ENCODE data around the gene PDLIM4.

Gene PDLIM4

DNA sequence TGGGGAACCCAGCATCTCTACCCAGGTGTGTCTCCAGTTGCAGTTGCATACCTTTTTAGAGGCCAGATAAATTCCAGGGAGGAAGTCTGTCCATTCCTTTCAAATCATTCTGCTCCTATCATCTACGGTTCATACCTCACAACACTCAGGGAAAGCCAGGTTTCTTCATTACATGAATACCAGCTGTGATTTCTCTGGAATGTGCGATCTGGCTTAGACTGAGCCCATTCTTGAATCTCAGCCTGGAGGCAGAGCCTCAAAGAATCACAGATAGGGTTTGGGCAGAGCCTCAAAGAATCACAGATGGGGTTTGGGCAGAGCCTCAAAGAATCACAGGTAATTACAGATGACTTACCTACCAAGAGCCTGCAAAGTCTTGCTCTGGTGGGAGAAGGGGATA, 37.0 kb upstream of the PDLIM4 start:
- TF ChIP-seq GABPA (IDR thresholded peaks at IDR 0.05; ENCODE audit: low read depth), result no peak
- TF ChIP-seq, protein P1, sequence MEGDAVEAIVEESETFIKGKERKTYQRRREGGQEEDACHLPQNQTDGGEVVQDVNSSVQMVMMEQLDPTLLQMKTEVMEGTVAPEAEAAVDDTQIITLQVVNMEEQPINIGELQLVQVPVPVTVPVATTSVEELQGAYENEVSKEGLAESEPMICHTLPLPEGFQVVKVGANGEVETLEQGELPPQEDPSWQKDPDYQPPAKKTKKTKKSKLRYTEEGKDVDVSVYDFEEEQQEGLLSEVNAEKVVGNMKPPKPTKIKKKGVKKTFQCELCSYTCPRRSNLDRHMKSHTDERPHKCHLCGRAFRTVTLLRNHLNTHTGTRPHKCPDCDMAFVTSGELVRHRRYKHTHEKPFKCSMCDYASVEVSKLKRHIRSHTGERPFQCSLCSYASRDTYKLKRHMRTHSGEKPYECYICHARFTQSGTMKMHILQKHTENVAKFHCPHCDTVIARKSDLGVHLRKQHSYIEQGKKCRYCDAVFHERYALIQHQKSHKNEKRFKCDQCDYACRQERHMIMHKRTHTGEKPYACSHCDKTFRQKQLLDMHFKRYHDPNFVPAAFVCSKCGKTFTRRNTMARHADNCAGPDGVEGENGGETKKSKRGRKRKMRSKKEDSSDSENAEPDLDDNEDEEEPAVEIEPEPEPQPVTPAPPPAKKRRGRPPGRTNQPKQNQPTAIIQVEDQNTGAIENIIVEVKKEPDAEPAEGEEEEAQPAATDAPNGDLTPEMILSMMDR (IDR thresholded peaks at IDR 0.05; ENCODE audit: insufficient read depth, low read length), result no peak
- no peak for TF ChIP-seq SPI1 (IDR thresholded peaks at IDR 0.05; ENCODE audit: borderline replicate concordance, low read depth)
- TF ChIP-seq POLR2AphosphoS5 (IDR thresholded peaks at IDR 0.05; ENCODE audit: low read depth), result no peak
- TF ChIP-seq, protein P2, sequence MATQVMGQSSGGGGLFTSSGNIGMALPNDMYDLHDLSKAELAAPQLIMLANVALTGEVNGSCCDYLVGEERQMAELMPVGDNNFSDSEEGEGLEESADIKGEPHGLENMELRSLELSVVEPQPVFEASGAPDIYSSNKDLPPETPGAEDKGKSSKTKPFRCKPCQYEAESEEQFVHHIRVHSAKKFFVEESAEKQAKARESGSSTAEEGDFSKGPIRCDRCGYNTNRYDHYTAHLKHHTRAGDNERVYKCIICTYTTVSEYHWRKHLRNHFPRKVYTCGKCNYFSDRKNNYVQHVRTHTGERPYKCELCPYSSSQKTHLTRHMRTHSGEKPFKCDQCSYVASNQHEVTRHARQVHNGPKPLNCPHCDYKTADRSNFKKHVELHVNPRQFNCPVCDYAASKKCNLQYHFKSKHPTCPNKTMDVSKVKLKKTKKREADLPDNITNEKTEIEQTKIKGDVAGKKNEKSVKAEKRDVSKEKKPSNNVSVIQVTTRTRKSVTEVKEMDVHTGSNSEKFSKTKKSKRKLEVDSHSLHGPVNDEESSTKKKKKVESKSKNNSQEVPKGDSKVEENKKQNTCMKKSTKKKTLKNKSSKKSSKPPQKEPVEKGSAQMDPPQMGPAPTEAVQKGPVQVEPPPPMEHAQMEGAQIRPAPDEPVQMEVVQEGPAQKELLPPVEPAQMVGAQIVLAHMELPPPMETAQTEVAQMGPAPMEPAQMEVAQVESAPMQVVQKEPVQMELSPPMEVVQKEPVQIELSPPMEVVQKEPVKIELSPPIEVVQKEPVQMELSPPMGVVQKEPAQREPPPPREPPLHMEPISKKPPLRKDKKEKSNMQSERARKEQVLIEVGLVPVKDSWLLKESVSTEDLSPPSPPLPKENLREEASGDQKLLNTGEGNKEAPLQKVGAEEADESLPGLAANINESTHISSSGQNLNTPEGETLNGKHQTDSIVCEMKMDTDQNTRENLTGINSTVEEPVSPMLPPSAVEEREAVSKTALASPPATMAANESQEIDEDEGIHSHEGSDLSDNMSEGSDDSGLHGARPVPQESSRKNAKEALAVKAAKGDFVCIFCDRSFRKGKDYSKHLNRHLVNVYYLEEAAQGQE (IDR thresholded peaks at IDR 0.05; ENCODE audit: insufficient replicate concordance, low read depth), result no peak
- Histone ChIP-seq H3K4me3 (replicated peaks; ENCODE audit: insufficient read depth, low read length) (no peak overlapping the region), H3K27me3 (ENCODE audit: insufficient read depth, poor library complexity, severe bottlenecking) (no peaks in the 10 kb centered on the region), H3K27ac (replicated peaks) (no peak overlapping the region)
- no peak for DNase-seq (ENCODE audit: low read depth in 1 of 2, low spot score in 1 of 2)

DNA sequence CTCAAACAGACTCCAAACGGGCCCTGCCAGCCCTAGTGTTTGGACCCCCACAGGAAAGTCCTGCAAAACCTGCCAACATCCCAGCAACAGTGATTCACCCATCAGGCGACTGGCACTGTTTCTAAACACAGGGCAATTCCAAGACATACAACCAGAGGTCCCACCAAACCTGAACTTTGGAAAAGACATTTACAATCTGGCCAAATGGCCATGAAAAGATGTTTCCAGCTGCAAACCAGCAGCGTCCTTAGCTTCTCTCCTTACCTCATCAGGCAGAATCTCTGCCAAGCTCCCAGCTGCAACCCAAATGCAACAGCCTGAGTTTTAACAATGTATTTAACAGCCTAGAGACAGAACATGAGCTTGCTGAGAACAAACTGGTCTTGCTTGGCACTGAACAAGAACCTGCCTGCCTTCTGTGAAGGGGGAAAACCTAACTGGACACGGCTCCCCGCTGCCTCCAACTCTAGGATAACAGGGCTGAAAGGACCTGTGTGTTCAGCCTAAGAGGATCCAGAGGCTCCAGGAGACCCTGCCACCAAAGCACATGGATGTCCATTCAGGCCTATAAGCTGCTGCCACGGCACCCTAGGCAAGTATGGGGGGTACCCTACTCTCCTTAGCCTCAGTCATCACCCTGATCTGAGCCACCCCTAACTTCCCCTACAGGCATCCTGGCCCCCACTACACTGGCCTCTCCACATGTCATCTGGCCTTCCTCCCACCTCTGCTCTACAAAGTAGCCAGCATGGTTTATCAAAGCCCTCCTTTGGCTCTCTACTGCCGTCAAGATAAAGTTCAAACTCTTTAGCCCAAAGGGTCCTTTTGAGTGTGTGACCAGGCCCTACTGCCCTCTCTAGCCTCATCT, 35.5 kb upstream of the PDLIM4 start:
- TF ChIP-seq, protein P2 (IDR thresholded peaks at IDR 0.05; ENCODE audit: insufficient replicate concordance, low read depth), result no peak
- no peak for TF ChIP-seq SPI1 (IDR thresholded peaks at IDR 0.05; ENCODE audit: borderline replicate concordance, low read depth)
- TF ChIP-seq, protein P1 (IDR thresholded peaks at IDR 0.05; ENCODE audit: insufficient read depth, low read length), result no peak
- TF ChIP-seq POLR2AphosphoS5 (IDR thresholded peaks at IDR 0.05; ENCODE audit: low read depth), result no peak
- no peak for TF ChIP-seq GABPA (IDR thresholded peaks at IDR 0.05; ENCODE audit: low read depth)
- Histone ChIP-seq H3K27me3 (ENCODE audit: insufficient read depth, poor library complexity, severe bottlenecking) (no peaks in the 10 kb centered on the region), H3K27ac (replicated peaks) (no peak overlapping the region), H3K4me3 (replicated peaks; ENCODE audit: insufficient read depth, low read length) (no peak overlapping the region)
- DNase-seq (ENCODE audit: low read depth in 1 of 2, low spot score in 1 of 2), result no peak

DNA sequence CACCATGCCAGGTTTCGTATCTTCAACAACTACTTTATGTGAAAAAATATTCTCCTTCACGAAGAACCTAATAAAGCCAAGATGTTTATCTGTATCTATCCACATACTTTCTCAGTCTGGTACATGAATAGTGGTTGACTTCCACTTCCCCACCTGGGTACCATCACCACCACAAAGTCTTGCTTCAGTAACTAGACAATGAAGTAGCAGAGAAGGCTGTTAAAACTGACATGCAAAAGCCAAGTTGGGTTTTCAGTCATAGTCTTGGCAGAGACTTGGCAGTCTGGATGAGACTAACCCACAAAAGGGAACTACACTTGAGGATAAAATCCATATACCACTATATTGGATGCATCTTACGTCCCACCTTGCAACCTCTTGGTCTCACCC, 34.9 kb upstream of the PDLIM4 start:
- TF ChIP-seq SPI1 (IDR thresholded peaks at IDR 0.05; ENCODE audit: borderline replicate concordance, low read depth) (no peak), GABPA (IDR thresholded peaks at IDR 0.05; ENCODE audit: low read depth) (no peak), POLR2AphosphoS5 (IDR thresholded peaks at IDR 0.05; ENCODE audit: low read depth) (no peak)
- TF ChIP-seq, protein P1 (IDR thresholded peaks at IDR 0.05; ENCODE audit: insufficient read depth, low read length), result no peak
- TF ChIP-seq, protein P2 (IDR thresholded peaks at IDR 0.05; ENCODE audit: insufficient replicate concordance, low read depth), result no peak
- no peak for DNase-seq (ENCODE audit: low read depth in 1 of 2, low spot score in 1 of 2)
- Histone ChIP-seq H3K27me3 (ENCODE audit: insufficient read depth, poor library complexity, severe bottlenecking) (no peaks in the 10 kb centered on the region), H3K27ac (replicated peaks) (no peak overlapping the region), H3K4me3 (replicated peaks; ENCODE audit: insufficient read depth, low read length) (no peak overlapping the region)
